ENCODE measurements around the gene SHISA9.

Gene SHISA9

GRCh38 chr16:12959072-12959471, 57.7 kb downstream of the SHISA9 start:
- FAIRE-seq: no peak

- no peak for FAIRE-seq
These were observed 60.2 kb downstream of the SHISA9 start for GRCh38 chr16:12961626-12962025.

DNA sequence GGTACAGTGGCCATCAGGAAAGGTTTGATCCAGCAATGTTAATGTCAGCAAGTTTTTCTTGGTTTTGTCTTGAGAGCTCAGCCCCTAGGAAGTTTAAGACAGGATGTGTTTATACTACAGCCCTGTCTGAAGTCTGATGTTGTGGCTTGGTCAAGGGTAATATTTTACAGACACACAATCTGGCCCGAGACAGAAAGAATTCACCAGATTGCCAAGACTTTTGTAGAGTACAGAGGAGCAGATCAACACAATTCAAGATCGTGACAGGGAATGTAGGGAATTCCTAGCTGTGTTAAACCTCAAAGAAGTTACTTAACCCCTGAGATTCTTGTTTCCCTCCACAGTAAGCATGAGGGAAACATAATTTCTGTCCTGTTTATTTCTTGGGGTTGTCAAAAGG, 63.1 kb downstream of the SHISA9 start:
- FAIRE-seq: no peak

DNA sequence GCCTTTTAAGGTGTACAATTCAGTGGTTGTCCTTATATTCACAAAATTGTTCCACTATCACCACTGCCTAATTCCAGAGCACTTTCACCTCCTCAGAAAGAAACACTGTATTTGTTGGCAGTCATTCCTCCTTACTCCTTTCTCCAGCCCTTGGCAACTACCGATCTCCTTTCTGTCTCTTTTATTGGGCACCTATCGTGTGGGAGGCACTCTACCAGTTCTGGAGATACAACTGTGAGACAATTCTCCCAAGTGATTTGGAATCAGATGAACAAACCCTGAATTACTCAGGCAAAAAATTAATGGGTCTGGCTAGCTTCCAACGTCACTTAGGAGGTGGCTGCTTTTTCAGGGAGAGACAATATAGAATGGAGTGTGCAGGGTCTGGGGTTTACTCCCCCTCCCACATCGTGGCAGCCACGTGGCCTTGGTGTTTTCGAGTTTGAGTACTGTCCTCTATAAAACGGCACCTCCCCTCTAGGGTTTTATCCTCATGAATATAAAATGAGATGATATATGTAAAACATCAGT, 63.9 kb downstream of the SHISA9 start:
- FAIRE-seq: no peak

- no peak for FAIRE-seq
These were observed 69.8 kb downstream of the SHISA9 start for GRCh38 chr16:12971241-12971640.

GRCh38 chr16:12972246-12972645, 70.8 kb downstream of the SHISA9 start:
- no peak for FAIRE-seq

DNA sequence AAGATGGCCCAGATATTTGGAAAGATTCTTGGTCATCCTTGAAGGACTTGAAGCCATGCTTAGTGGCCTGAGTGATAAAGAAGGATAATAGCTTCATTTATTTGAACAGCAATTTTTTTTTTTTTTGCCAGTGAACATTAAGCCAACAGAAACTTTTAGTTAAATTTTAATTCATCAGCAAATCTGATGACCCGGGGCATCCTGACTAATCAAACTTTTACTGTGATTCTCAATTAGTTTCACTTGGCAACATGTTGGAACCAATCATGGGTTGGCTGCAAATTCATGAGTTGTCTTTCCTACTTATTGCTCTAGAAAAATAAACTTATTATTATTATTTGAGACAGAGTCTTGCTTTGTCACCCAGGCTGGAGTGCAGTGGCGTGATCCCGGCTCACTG, 74.4 kb downstream of the SHISA9 start:
- FAIRE-seq: no peak

GRCh38 chr16:12976496-12976895, 75.1 kb downstream of the SHISA9 start:
- FAIRE-seq: no peak

DNA sequence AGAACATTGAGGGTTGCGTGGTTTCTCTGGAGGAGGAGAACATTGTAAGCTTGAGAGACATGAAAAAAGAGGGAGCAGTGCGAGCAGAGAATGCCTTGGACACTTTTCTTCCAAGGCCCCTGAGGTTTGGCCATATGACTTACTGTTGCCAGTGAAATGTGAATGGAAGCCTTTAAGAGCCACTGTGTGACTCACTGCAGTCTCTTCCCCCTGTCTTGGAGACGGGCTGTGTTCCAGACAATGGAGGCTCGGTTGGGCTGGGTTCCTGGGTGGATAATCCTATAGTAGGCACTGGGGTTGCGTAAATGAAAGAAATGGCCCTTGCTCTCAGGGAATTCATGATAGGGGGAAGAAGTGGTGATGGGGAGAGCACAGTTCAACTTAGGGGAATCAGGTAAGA, 75.5 kb downstream of the SHISA9 start:
- FAIRE-seq: no peak

DNA sequence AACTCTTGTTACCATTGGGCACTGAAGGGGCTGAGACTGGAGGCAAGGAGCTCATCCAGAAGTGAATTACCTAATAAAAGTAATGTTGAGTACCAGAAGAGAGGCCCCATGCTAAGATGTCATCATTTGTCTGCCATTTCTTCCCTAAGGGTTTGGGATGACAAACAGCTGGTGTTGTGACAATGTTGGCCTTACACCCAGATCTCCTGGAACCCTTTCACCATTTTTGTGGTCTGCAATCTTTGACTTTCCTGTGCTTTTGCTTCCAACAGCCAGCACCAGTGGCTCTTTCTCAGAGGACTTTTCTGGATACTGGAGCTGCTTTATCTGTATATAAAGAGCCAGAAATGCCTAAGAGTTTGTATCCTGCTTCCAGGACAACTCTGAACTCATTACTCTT, 84.1 kb downstream of the SHISA9 start:
- FAIRE-seq: no peak

- FAIRE-seq: no peak
These were observed 86.7 kb downstream of the SHISA9 start for GRCh38 chr16:12988071-12988470.

DNA sequence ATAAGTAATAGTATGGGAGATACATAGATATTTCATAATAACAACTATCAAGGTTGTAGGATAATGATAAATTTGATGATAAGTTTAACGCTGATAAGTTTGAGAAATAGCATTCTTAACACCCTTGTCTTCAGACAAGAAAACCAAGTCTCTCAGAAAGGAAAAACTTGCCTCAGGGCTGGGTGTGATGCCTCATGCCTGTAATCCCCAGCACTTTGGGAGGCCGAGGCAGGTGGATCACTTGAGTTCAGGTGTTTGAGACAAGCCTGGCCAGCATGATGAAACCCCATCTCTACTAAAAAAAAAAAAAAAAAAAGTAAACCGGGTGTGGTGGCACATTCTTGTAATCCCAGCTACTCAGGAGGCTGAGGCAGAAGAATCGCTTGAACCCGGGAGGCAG, 90.7 kb downstream of the SHISA9 start:
- FAIRE-seq: no peak

- no peak for FAIRE-seq
These were observed 93.0 kb downstream of the SHISA9 start for GRCh38 chr16:12994402-12994801.

- FAIRE-seq: no peak
These were observed 94.4 kb downstream of the SHISA9 start for GRCh38 chr16:12995721-12996372.

GRCh38 chr16:12998361-12999085, 97.1 kb downstream of the SHISA9 start:
- no peak for FAIRE-seq

GRCh38 chr16:12999368-12999767, 98.0 kb downstream of the SHISA9 start:
- no peak for FAIRE-seq

GRCh38 chr16:13005721-13006247, 104.4 kb downstream of the SHISA9 start:
- FAIRE-seq: no peak

GRCh38 chr16:13012601-13013000, 111.2 kb downstream of the SHISA9 start:
- no peak for FAIRE-seq

- FAIRE-seq: no peak
These were observed 111.6 kb downstream of the SHISA9 start for GRCh38 chr16:13013043-13013442.

DNA sequence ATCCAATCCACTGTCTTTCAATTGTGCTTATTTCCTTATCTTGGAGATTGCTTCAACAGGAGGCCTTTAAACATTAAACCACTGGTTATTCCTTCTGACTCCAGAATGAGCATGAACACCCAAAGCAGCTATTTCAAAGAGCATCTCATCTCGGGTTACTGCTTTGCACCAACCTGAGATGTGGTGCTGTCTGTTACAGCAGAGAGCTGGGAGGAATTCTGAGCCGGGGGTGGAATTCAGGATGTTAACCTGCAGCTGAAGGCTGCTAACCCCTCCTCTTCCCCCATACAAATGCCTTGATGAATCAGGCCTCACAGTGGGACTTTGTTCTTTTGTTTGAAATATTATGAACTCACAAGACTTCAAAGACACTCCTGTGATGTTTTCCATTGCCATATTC, 113.1 kb downstream of the SHISA9 start:
- no peak for FAIRE-seq

DNA sequence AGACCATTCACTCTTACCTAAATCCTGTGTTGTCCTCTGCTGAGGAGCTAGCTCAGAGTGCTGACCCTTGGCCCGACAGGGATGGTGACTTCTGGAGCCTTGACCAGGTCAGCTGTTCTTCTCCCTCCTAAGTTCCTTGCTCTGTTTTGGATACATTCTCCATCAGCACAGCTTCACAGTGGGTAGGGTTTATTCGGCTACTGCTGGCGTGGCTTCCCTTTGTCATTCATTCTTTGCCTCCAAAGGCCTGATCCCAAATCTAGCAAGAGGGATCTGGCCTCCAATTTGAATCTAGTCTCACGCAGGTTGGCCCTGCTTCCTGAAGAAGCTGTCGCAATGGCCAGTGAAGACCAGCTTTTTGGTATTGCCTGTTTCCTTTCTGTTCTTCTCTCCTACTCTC, 116.6 kb downstream of the SHISA9 start:
- FAIRE-seq: no peak

DNA sequence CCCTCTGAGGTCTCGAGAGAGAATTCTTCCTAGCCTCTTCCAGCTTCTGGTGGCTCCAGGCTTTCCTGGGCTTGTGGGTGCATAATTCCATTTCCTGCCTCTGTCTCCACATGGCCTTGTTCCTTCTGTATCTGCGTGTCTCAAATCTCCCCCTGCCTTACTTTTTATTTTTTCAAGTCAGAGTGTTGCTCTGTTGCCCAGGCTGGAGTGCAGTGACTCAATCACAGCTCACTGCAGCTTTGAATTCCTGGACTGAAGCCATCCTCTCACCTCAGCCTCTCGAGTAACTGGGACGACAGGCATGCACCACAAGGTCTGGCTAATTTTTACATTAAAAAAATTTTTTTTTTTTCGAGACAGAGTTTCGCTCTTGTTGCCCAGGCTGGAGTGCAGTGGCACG, 120.6 kb downstream of the SHISA9 start:
- no peak for FAIRE-seq

DNA sequence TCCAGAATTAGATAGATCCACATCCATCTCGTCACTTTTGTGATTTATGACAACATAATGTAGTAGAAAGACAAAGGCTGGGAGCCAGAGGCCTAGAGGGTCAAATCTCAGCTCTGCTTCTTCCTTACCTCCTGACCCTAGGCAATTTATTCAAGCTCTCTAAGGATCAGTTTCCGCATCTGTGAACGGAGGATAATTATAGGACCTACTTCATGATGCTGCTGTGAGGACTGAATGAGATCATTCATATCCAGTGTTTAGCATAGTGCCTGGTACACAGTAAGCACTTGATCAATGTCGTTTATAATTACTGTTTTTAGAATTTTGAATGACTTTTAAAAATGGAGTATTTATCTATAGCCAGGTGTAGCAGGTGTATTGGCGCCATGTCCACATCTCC, 128.4 kb downstream of the SHISA9 start:
- no peak for FAIRE-seq

- FAIRE-seq: no peak
These were observed 129.4 kb downstream of the SHISA9 start for GRCh38 chr16:13030769-13031168.

Measured in A204.1 (cell line).